Naive B cell (primary cell): ENCODE measurements around the gene TMC4. TPM values are rescaled to one million over a fixed set of nuclear protein-coding genes. Genes with fewer than 3 reads are reported as not detected.

Experiments used
- ATAC-seq, 2 donors: fragments of 150-1000 bp; cut with Tn5 transposase; 2 replicates each; pipeline ENCODE4 v1.10.0; 2021; ENCODE audit warnings: low read depth in 2 of 2, mild to moderate bottlenecking in 2 of 2, moderate library complexity in 2 of 2
- DNase-seq: peaks from one replicate; pipeline ENCODE4 v3.0.0; 2022
- H3K27ac Mint-ChIP-seq, 6 donors: one replicate each; pipeline ENCODE4 v1.8.0; 2020 to 2022; ENCODE audit warnings: mild to moderate bottlenecking in 6 of 6, mixed read lengths in 6 of 6, moderate library complexity in 5 of 6, inconsistent platforms in 2 of 6
- H3K27me3 Mint-ChIP-seq, 3 donors: one replicate each; pipeline ENCODE4 v1.8.0; 2021 to 2022; ENCODE audit warnings: mixed read lengths in 3 of 3, mild to moderate bottlenecking in 1 of 3
- H3K36me3 Mint-ChIP-seq, 2 donors: one replicate each; pipeline ENCODE4 v1.8.0; 2020 to 2022; ENCODE audit warnings: mixed read lengths in 2 of 2, inconsistent platforms in 1 of 2, mild to moderate bottlenecking in 1 of 2
- H3K4me1 Mint-ChIP-seq, 3 donors: one replicate each; pipeline ENCODE4 v1.8.0; 2020 to 2022; ENCODE audit warnings: mixed read lengths in 3 of 3, inconsistent platforms in 1 of 3, mild to moderate bottlenecking in 1 of 3, moderate library complexity in 1 of 3
- H3K4me3 Mint-ChIP-seq, 8 donors: one replicate each; pipeline ENCODE4 v1.8.0; 2020 to 2022; ENCODE audit warnings: mild to moderate bottlenecking in 8 of 8, mixed read lengths in 8 of 8, moderate library complexity in 8 of 8, inconsistent platforms in 2 of 8
- H3K9me3 Mint-ChIP-seq, 7 donors: one replicate each; pipeline ENCODE4 v1.8.0; 2020 to 2022; ENCODE audit warnings: mixed read lengths in 7 of 7, mild to moderate bottlenecking in 5 of 7, inconsistent platforms in 2 of 7, moderate library complexity in 1 of 7
- polyA plus RNA-seq, 6 donors: library from polyadenylated mRNA; unstranded; fragments of 300-500 nt; fragmentation: Illumina TruSeq; gene quantifications; one replicate each; pipeline ENCODE4 v1.2.3, GENCODE V29; 2021; ENCODE audit warnings: low read depth in 6 of 6

Gene TMC4
- polyA plus RNA-seq, 6 donors from 2014 or later: not detected

DNA sequence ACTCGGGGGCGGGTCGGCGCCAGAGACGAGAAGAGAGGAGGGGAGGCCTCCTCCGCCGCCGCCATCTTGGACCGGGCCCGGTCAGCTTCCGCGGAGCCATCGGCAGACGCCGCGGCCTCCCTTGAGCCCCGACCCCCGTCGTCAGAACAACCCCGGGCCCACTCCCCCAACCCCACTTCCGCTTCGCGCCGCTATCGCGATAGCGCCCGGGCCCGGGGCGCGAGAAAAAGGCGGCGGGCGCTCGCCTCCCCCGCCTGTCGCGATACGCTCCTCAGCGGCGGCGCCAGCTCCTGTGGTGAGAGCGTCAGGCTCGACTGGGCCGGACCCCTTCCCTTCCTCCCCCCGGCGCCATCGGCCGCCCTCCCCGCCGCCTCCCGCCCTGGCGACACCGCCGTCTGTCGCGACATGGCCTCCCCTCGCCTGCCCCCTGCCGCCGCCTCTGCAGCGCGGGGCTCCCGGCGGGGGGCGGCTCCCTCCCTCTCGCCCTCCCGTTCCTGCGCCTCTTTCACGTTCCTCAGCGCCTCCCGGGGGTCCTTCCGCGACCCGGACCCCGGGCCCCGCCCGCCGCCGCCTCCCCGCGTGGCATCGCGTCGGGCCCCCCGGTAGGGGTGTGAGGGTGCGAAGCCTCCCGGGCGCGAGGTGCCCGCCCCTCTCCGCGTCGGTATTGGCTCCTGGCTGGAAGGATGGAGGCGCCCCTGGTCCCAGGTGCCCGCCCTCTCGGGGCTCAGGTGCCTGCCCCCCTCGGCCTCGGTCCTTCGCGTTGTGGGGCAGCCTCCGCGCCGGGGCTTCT lies 35.1 kb downstream of the TMC4 start, which contains the start of gene CNOT3:
Gene CNOT3 (plus strand): TSS at position 64 of the 790 bp plus-strand sequence. CDS start 5,217 bp downstream, outside the sequence.
- Mint-ChIP-seq H3K27ac (peak within 1 kb of the TSS; percentile 80 to 99 (median 95)), H3K4me3 (peak within 1 kb of the TSS; percentile 83 to 96 (median 90)), H3K9me3 (no peaks in the 10 kb centered on the region), H3K36me3 (peaks cover 0 to 8% of the 10 kb centered on the region in 2 donors), H3K4me1 (peaks cover 46 to 51% (median 49%) of the 10 kb centered on the region in 3 donors), H3K27me3 (no peaks in the 10 kb centered on the region)
- peak; percentile 20 for DNase-seq
- ATAC-seq: no peak

GRCh38 chr19:54136864-54137698 lies 35.9 kb downstream of the TMC4 start:
- DNase-seq (peak; percentile 100), ATAC-seq (peak; percentile 75 to 76)
- no peaks in the 10 kb centered on the region for H3K27me3 Mint-ChIP-seq
- peaks cover 42 to 50% (median 45%) of the 10 kb centered on the region in 3 donors for H3K4me1 Mint-ChIP-seq
- H3K9me3 Mint-ChIP-seq: no peaks in the 10 kb centered on the region
- peak overlapping the region; percentile 83 to 96 (median 90) for H3K4me3 Mint-ChIP-seq
- H3K36me3 Mint-ChIP-seq: peaks cover 0 to 8% of the 10 kb centered on the region in 2 donors
- H3K27ac Mint-ChIP-seq: peak overlapping the region; percentile 80 to 96 (median 90)

DNA sequence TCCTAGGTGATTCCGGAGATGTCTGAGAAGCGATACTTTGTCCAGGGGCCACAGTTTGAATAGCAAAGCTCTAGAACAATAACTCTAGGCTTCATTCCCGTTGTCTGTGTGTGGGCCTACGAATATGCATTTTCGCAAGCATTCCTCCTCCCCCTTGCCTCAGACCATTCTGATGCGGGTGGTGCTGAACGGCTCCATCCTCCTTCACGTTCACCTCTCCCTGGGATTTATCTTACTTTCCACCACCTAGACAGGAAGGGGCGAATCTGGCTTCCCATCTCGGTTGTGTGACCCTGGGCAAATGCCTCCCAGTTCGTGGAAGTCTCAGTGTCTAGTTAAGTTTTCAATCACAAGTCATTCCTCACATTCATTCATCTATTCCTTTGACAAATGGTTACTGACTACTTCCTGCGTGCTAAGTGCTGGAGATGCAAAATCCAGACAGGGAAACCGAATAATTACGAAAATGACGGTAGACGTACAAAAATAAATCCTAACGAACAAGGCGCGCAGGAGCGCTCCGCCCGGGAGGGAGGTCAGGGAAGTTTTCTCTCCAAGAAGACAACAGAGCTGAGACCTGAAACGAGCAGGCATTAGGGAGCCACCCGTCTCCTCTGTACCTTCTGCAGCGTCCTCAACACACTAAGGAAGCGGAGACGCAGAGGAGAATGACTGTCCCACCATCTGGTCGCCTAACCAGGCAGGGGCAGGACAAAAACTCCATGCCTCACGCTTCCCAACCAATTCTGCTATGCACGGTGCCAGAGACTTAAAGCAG lies 36.7 kb downstream of the TMC4 start:
- H3K36me3 Mint-ChIP-seq: peaks cover 0 to 8% of the 10 kb centered on the region in 2 donors
- H3K27me3 Mint-ChIP-seq: no peaks in the 10 kb centered on the region
- no peaks in the 10 kb centered on the region for H3K9me3 Mint-ChIP-seq
- H3K4me1 Mint-ChIP-seq: peaks cover 37 to 45% (median 41%) of the 10 kb centered on the region in 3 donors
- DNase-seq (no peak), ATAC-seq (no peak)
- peak overlapping the region; percentile 83 to 96 (median 90) for H3K4me3 Mint-ChIP-seq
- peak overlapping the region in 5 of 6 donors; percentile 79 to 96 (median 91) for H3K27ac Mint-ChIP-seq

DNA sequence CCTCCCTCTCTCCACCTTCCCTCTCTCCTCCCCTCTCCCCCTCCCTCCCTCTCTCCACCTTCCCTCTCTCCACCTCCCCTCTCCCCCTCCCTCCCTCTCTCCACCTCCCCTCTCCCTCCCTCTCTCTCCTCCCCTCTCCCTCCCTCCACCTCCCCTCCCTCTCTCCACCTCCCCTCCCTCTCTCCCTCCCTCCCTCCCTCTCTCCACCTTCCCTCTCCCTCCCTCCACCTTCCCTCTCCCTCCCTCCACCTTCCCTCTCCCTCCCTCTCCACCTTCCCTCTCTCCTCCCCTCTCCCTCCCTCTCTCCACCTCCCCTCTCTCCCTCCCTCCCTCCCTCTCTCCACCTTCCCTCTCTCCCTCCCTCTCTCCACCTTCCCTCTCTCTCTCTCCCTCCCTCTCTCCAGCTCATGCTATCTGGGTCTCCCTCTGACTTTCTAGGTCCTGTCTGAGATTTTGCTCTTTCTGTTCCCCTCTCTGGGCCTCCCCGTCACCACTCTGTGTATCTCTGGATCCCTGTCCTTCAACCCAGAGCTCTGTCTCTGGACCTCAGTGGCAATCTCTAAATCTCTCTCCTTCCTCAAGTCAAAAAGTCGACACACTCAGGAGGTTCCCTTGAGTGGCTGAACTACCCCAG lies 38.9 kb downstream of the TMC4 start:
- H3K27me3 Mint-ChIP-seq: no peaks in the 10 kb centered on the region
- H3K9me3 Mint-ChIP-seq: no peaks in the 10 kb centered on the region

DNA sequence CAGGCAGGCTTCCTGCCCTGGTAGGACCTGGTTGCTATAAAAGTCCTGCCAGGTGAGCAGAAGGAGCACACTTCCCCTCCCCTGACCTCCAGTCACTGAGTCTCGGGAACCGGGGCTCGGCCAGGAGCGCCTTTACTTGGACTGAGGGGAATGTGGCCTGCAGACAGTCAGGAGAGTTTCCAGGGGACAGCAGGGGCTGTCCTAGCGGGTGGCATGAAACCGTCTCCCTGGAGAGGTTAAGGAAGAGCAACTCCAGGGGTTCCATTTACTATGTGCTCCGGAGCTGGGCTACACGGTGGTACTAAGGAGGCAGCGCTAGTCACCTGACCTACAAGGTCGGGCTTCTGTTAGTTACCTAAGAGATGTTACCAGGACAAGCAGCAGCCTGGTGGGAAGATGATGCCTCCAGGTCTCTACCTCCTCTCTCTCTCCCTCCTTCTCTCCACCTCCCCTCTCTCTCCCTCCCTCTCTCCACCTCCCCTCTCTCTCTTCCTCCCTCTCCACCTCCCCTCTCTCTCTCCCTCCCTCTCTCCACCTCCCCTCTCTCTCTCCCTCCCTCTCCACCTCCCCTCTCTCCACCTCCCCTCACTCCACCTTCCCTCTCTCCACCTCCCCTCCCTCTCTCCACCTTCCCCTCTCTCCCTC lies 39.5 kb downstream of the TMC4 start:
- H3K36me3 Mint-ChIP-seq: no peaks in the 10 kb centered on the region
- H3K4me3 Mint-ChIP-seq: no peak overlapping the region
- peaks cover 15 to 17% (median 16%) of the 10 kb centered on the region in 3 donors for H3K4me1 Mint-ChIP-seq
- H3K27me3 Mint-ChIP-seq: no peaks in the 10 kb centered on the region
- no peak overlapping the region for H3K27ac Mint-ChIP-seq
- DNase-seq (no peak), ATAC-seq (no peak)
- no peaks in the 10 kb centered on the region for H3K9me3 Mint-ChIP-seq

More for the DNA sequence above, 38.9 kb downstream of the TMC4 start:
- ATAC-seq (no peak), DNase-seq (no peak)
- H3K36me3 Mint-ChIP-seq: peaks cover 0 to 6% of the 10 kb centered on the region in 2 donors
- H3K4me3 Mint-ChIP-seq: peak overlapping the region in 1 of 8 donors; percentile 55
- peaks cover 21 to 24% (median 22%) of the 10 kb centered on the region in 3 donors for H3K4me1 Mint-ChIP-seq
- H3K27ac Mint-ChIP-seq: peak overlapping the region in 2 of 6 donors; percentile 53 to 68

GRCh38 chr19:54129617-54129996 lies 43.4 kb downstream of the TMC4 start:
- Mint-ChIP-seq H3K9me3 (no peaks in the 10 kb centered on the region), H3K27ac (no peak overlapping the region), H3K4me1 (peaks cover 4 to 6% (median 5%) of the 10 kb centered on the region in 3 donors), H3K4me3 (no peak overlapping the region), H3K27me3 (no peaks in the 10 kb centered on the region), H3K36me3 (peaks cover 0 to 9% of the 10 kb centered on the region in 2 donors)
- no peak for DNase-seq
- ATAC-seq: no peak

DNA sequence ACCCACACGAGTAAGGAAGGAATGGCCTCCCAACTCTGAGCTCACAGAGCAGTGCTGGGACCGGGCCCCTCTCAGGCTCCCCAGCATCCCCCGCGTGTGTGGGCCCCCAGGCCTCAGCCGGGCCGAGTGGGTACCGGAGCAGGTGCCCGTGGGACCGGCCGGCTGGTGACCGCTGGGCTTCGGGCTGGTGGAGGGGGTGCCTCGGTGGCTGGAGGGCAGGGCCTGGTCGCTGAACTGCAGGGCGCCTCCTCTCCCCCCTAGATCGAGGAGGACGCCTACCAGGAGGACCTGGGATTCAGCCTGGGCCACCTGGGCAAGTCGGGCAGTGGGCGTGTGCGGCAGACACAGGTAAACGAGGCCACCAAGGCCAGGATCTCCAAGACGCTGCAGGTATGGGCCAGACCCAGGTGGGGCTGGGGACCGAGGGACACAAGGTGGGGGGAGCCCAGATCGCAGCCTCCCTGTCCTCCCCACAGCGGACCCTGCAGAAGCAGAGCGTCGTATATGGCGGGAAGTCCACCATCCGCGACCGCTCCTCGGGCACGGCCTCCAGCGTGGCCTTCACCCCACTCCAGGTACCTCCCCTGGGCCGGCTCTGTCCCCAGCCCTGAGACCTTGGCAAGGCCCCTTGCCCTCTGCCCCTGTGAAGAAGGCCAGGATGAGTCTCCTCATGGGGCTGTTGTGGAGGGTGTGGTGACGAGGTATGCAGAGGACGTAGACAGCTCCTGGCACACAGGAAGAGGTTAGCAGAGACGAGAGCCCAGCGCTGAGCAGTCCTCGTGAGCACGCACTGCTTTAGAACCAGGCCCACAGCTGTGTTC lies 44.0 kb downstream of the TMC4 start:
- Mint-ChIP-seq H3K4me1 (peaks cover 0 to under 1% (median 0%) of the 10 kb centered on the region in 3 donors), H3K36me3 (peaks cover 0 to 9% of the 10 kb centered on the region in 2 donors), H3K27ac (no peak overlapping the region), H3K4me3 (no peak overlapping the region), H3K27me3 (no peaks in the 10 kb centered on the region), H3K9me3 (no peaks in the 10 kb centered on the region)
- ATAC-seq (no peak), DNase-seq (no peak)

GRCh38 chr19:54128441-54128725 lies 44.6 kb downstream of the TMC4 start:
- DNase-seq: no peak
- ATAC-seq: no peak
- peaks cover 0 to 9% of the 10 kb centered on the region in 2 donors for H3K36me3 Mint-ChIP-seq
- no peaks in the 10 kb centered on the region for H3K27me3 Mint-ChIP-seq
- H3K27ac Mint-ChIP-seq: no peak overlapping the region
- H3K9me3 Mint-ChIP-seq: no peaks in the 10 kb centered on the region
- H3K4me3 Mint-ChIP-seq: no peak overlapping the region
- H3K4me1 Mint-ChIP-seq: no peaks in the 10 kb centered on the region

DNA sequence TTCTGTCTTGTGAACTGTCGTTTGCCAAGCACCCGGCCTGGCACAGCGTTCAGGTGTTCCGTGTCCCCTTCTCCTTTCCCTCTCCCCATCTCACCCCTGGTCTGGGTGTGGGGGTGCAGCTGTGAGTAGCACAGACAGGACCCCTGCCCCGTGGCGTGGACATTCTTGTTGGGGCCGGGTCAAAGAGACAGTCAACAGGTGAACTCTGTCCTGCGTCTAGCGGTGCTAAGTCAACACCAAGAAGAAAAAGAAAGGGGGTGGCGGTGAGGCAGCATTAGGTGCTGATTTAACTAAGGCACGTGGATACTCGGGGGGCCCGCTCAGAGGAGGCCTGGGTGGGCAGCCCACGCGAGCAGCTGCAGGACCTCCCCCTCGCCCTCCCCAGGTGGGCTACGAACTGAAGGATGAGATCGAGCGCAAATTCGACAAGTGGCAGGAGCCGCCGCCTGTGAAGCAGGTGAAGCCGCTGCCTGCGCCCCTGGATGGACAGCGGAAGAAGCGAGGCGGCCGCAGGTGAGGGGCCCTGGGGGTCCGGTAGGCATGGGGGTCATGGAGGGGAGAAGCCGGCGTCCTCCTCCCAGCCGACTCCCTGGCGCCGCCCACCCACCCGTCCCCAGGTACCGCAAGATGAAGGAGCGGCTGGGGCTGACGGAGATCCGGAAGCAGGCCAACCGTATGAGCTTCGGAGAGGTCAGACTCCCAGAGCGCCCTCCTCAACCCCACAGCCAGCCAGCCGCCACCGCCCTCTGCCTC lies 45.1 kb downstream of the TMC4 start:
- H3K27ac Mint-ChIP-seq: peak overlapping the region in 1 of 6 donors; percentile 72
- DNase-seq (no peak), ATAC-seq (no peak)
- peaks cover 0 to 14% of the 10 kb centered on the region in 2 donors for H3K36me3 Mint-ChIP-seq
- H3K4me1 Mint-ChIP-seq: no peaks in the 10 kb centered on the region
- H3K9me3 Mint-ChIP-seq: no peaks in the 10 kb centered on the region
- H3K27me3 Mint-ChIP-seq: no peaks in the 10 kb centered on the region
- no peak overlapping the region for H3K4me3 Mint-ChIP-seq

GRCh38 chr19:54125713-54126112 lies 47.2 kb downstream of the TMC4 start:
- peaks cover 0 to 24% of the 10 kb centered on the region in 2 donors for H3K36me3 Mint-ChIP-seq
- H3K27ac Mint-ChIP-seq: no peak overlapping the region
- no peaks in the 10 kb centered on the region for H3K9me3 Mint-ChIP-seq
- H3K27me3 Mint-ChIP-seq: no peaks in the 10 kb centered on the region
- H3K4me1 Mint-ChIP-seq: no peaks in the 10 kb centered on the region
- ATAC-seq: no peak
- no peak overlapping the region for H3K4me3 Mint-ChIP-seq
- DNase-seq: no peak

- peaks cover 0 to 24% of the 10 kb centered on the region in 2 donors for H3K36me3 Mint-ChIP-seq
- DNase-seq (no peak), ATAC-seq (no peak)
- H3K27me3 Mint-ChIP-seq: no peaks in the 10 kb centered on the region
- no peaks in the 10 kb centered on the region for H3K9me3 Mint-ChIP-seq
- no peak overlapping the region for H3K27ac Mint-ChIP-seq
- no peak overlapping the region for H3K4me3 Mint-ChIP-seq
- H3K4me1 Mint-ChIP-seq: no peaks in the 10 kb centered on the region
Observed at GRCh38 chr19:54124393-54124792, 48.6 kb downstream of the TMC4 start.
